GM18861 (cell line): ENCODE results near the gene WDR46.
"Not testable (repeated sequence)": the region's sequence is repeated elsewhere in the genome, so short reads cannot be mapped to it uniquely, and the experiment has no call there.

Source experiments
- ATAC-seq: cut with Tn5 transposase; IDR thresholded peaks from one replicate; pipeline ENCODE4 v1.9.1; 2021; ENCODE audit not compliant: unreplicated experiment

The WDR46 gene

GRCh38 chr6:33289784-33290315 lies 811 bp upstream of the WDR46 start:
- ATAC-seq = peak; percentile 17

GRCh38 chr6:33288141-33288920 lies 708 bp downstream of the WDR46 start:
- ATAC-seq = no peak

GRCh38 chr6:33286946-33287914 lies 1.8 kb downstream of the WDR46 start:
- no peak for ATAC-seq

- ATAC-seq = not testable (repeated sequence)
Measured at GRCh38 chr6:33285214-33285613, 3.8 kb downstream of the WDR46 start.

- no peak for ATAC-seq
Measured at GRCh38 chr6:33280539-33280938, 8.5 kb downstream of the WDR46 start.

GRCh38 chr6:33279971-33280511 lies 9.0 kb downstream of the WDR46 start:
- ATAC-seq = no peak

- ATAC-seq = no peak
Measured at GRCh38 chr6:33279257-33279695, 9.8 kb downstream of the WDR46 start.

- no peak for ATAC-seq
Measured at GRCh38 chr6:33278810-33279209, 10.2 kb downstream of the WDR46 start.

- ATAC-seq = no peak
Measured at GRCh38 chr6:33278392-33278741, 10.7 kb downstream of the WDR46 start.

GRCh38 chr6:33277663-33278391 lies 11.2 kb downstream of the WDR46 start:
- no peak for ATAC-seq

- peak; percentile 32 for ATAC-seq
Measured at GRCh38 chr6:33276864-33277662, 12.0 kb downstream of the WDR46 start, which contains the start of gene B3GALT4. B3GALT4 (plus strand) TSS chr6:33277123; CDS start chr6:33277420, 297 bp downstream.

GRCh38 chr6:33276581-33276863 lies 12.5 kb downstream of the WDR46 start:
- ATAC-seq = no peak

- ATAC-seq = not testable (repeated sequence)
Measured at GRCh38 chr6:33275795-33276580, 13.1 kb downstream of the WDR46 start.

GRCh38 chr6:33273924-33274902 lies 14.8 kb downstream of the WDR46 start:
- ATAC-seq = no peak

- no peak for ATAC-seq
Measured at GRCh38 chr6:33273129-33273923, 15.7 kb downstream of the WDR46 start.

- ATAC-seq = no peak
Measured at GRCh38 chr6:33272275-33273128, 16.5 kb downstream of the WDR46 start.
